GM23248 (cell line): ENCODE measurements around the gene TMEM26.

ENCODE experiments used
- EZH2 ChIP-seq: fragments of 200-600 bp; sonication (generic); IDR thresholded peaks from 2 replicates; pipeline ENCODE4 v1.6.1; 2018; ENCODE audit warnings: antibody characterized with exemption, mild to moderate bottlenecking; ENCODE audit not compliant: insufficient read depth, poor library complexity, severe bottlenecking
- EZH2phosphoT487 ChIP-seq: fragments of 200-600 bp; sonication (generic); IDR thresholded peaks from 2 replicates; pipeline ENCODE4 v1.6.1; 2018; ENCODE audit warnings: antibody characterized with exemption, moderate library complexity, mild to moderate bottlenecking, low read depth; ENCODE audit not compliant: insufficient read depth

DNA sequence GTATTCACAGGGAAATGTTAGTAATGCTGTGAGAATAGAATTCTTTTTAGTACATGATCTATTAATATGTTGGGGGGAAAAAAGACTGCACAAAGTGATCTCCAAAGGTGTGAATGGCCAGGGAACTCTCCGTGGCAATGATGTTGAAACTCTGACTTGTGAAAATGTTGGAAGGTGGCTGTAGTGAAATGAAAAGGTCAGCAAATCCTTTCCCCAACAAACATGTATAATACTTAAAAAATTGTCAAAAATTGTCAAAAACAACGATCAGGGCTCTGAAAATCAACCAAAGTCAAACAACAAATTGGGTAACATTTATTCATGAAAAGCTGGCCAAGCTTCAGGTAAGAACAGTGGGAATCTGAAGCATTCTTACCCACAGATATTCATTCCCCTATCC, 35.5 kb downstream of the TMEM26 start:
- no peak for TF ChIP-seq EZH2
- no peak for TF ChIP-seq EZH2phosphoT487
